K562 (cell line): Measurements from ENCODE around the gene HDGFL2. TPM values are rescaled to one million over a fixed set of nuclear protein-coding genes. Genes with fewer than 3 reads are reported as not detected.

ENCODE experiments used
- ATAC-seq: fragments of 200-7000 bp; cut with Tn5 transposase; 3 replicates; pipeline ENCODE4 v1.9.1; 2020; ENCODE audit warnings: moderate library complexity
- BruUV-seq: library from RNA; stranded (reverse); fragments of 400-500 nt; replicated peaks from 2 replicates; lab custom pipeline; 2021; lab: Mats Ljungman, UMichigan
- CTCF ChIA-PET: fragments of 300-600 bp; formaldehyde crosslinking; extraction: SDS; loops from one replicate; lab custom pipeline; 2021; ENCODE audit warnings: low intra/inter-chr PET ratio; lab: Yijun Ruan, JAX
- POLR2A ChIA-PET: fragments of 300-600, 350-650 bp; sonication (Branson Sonifier 250); formaldehyde crosslinking; extraction: SDS; loops from one replicate; lab custom pipeline; 2021; ENCODE audit warnings: antibody characterized with exemption, inconsistent platforms; lab: Yijun Ruan, JAX
- DNase-seq, 4 experiments: peaks; one replicate each; pipeline versions ENCODE4 v3.0.0 to v3.0.0-alpha.2; 2011 to 2018; ENCODE audit warnings: low spot score in 3 of 4, mixed read lengths in 3 of 4; ENCODE audit errors: extremely low read depth in 1 of 4
- FAIRE-seq: peaks from 2 replicates; lab custom pipeline; 2011; peaks lifted over from hg19 to GRCh38; lab: Jason Lieb, UNC
- H2AFZ ChIP-seq: 2 replicates; pipeline ENCODE4 v1.6.0; 2011; ENCODE audit warnings: low read depth, low read length, control low read depth, inconsistent platforms
- H3K27ac ChIP-seq: fragments of 200-600 bp; 3 replicates; pipeline ENCODE4 v1.8.0; 2011; ENCODE audit warnings: low read depth, mild to moderate bottlenecking, control low read depth, inconsistent platforms, low read length, moderate library complexity, mixed read lengths; ENCODE audit errors: extremely low read depth
- H3K27me3 ChIP-seq, 2 experiments: fragments of 300-600 bp in 1 of 2; 2 replicates in 1 of 2; 3 replicates in 1 of 2; pipeline versions ENCODE4 v1.6.0 to v1.8.0; 2011; ENCODE audit warnings: inconsistent platforms in 2 of 2, low read length in 2 of 2, mild to moderate bottlenecking in 1 of 2, mixed read lengths in 1 of 2, moderate library complexity in 1 of 2; ENCODE audit not compliant: control insufficient read depth in 2 of 2, insufficient read depth in 2 of 2
- H3K36me3 ChIP-seq: fragments of 300-600 bp; 3 replicates; pipeline ENCODE4 v1.8.0; 2011; ENCODE audit warnings: mild to moderate bottlenecking, low read length, inconsistent platforms; ENCODE audit not compliant: control insufficient read depth, insufficient read depth
- H3K4me1 ChIP-seq, 2 experiments: fragments of 200-600 bp in 1 of 2; replicated peaks in 1 of 2; 2 replicates in 1 of 2; 3 replicates in 1 of 2; pipeline versions ENCODE4 v1.5.1 to v1.8.0; 2011; ENCODE audit warnings: inconsistent platforms in 2 of 2, low read length in 2 of 2, mild to moderate bottlenecking in 1 of 2, mixed read lengths in 1 of 2, moderate library complexity in 1 of 2; ENCODE audit not compliant: control insufficient read depth in 2 of 2, insufficient read depth in 2 of 2
- H3K4me2 ChIP-seq: 2 replicates; pipeline ENCODE4 v1.6.1; 2011; ENCODE audit warnings: low read length, control low read depth, inconsistent platforms, mixed read lengths; ENCODE audit not compliant: insufficient read depth
- H3K4me3 ChIP-seq: fragments of 200-600 bp; sonication (generic), shearing (Covaris generic); 2 replicates; pipeline ENCODE4 v1.5.1; 2016; ENCODE audit warnings: control low read depth, inconsistent platforms
- H3K79me2 ChIP-seq: fragments of 200-600 bp; 3 replicates; pipeline ENCODE4 v1.8.0; 2011; ENCODE audit warnings: low read length, inconsistent platforms; ENCODE audit not compliant: control insufficient read depth, insufficient read depth
- H3K9ac ChIP-seq, 2 experiments: 2 replicates each; pipeline versions ENCODE4 v1.6.0 to v1.6.1; 2011; ENCODE audit warnings: low read depth in 2 of 2, low read length in 2 of 2, control low read depth in 1 of 2, inconsistent platforms in 1 of 2, mild to moderate bottlenecking in 1 of 2, mixed read lengths in 1 of 2; ENCODE audit not compliant: insufficient read depth in 1 of 2
- H3K9me1 ChIP-seq: one replicate; pipeline ENCODE4 v1.6.0; 2011; ENCODE audit warnings: inconsistent platforms, mild to moderate bottlenecking, low read length, moderate library complexity; ENCODE audit not compliant: control insufficient read depth, insufficient read depth
- H3K9me3 ChIP-seq: replicated peaks from 2 replicates; pipeline ENCODE4 v1.5.1; 2011; ENCODE audit warnings: low read depth, low read length, inconsistent platforms; ENCODE audit not compliant: control insufficient read depth, insufficient read depth
- H4K20me1 ChIP-seq: replicated peaks from 2 replicates; pipeline ENCODE4 v1.6.1; 2011; ENCODE audit warnings: low read length, inconsistent platforms, mixed read lengths; ENCODE audit not compliant: control insufficient read depth, insufficient read depth
- BCOR ChIP-seq: fragments of 450-650 bp; IDR thresholded peaks from 2 replicates; pipeline ENCODE4 v1.6.1; 2016
- CBX1 ChIP-seq: sonication (generic); IDR thresholded peaks from 2 replicates; pipeline ENCODE4 v1.6.1; 2016; ENCODE audit warnings: antibody characterized with exemption, low read depth, mild to moderate bottlenecking
- E2F3 ChIP-seq: fragments of 250-450 bp; sonication (Bioruptor Pico); IDR thresholded peaks from 2 replicates; pipeline ENCODE4 v1.4.0; 2020; ENCODE audit warnings: mild to moderate bottlenecking
- PTBP1 ChIP-seq: fragments of 200-400 bp; formaldehyde crosslinking; IDR thresholded peaks from 2 replicates; pipeline ENCODE4 v1.6.1; 2017; ENCODE audit warnings: low read depth, low read length
- RBM25 ChIP-seq: fragments of 200-400 bp; formaldehyde crosslinking; IDR thresholded peaks from 2 replicates; pipeline ENCODE4 v1.6.1; 2018; ENCODE audit warnings: low read length, low read depth, moderate library complexity; ENCODE audit not compliant: severe bottlenecking
- SMARCE1 ChIP-seq: fragments of 450-650 bp; IDR thresholded peaks from 2 replicates; pipeline ENCODE4 v1.7.1; 2016; ENCODE audit warnings: mild to moderate bottlenecking
- TAL1 ChIP-seq: fragments of 450-650 bp; IDR thresholded peaks from 2 replicates; pipeline ENCODE4 v1.6.1; 2016; ENCODE audit warnings: mild to moderate bottlenecking
- ZFP36 ChIP-seq: fragments of 150-350 bp; IDR thresholded peaks from 2 replicates; pipeline ENCODE4 v1.6.1; 2018; ENCODE audit warnings: low read length, low read depth; ENCODE audit not compliant: partially characterized antibody
- ZKSCAN8 ChIP-seq: fragments of 200-800 bp; sonication (Bioruptor generic); IDR thresholded peaks from 2 replicates; pipeline ENCODE4 v1.6.1; 2016; ENCODE audit warnings: missing genetic modification characterization, missing compliant biosample characterization
- ZNF436 ChIP-seq: fragments of 250-450, 450-650 bp; sonication (Bioruptor Pico); formaldehyde crosslinking; IDR thresholded peaks from 2 replicates; pipeline ENCODE4 v1.7.0; 2020; ENCODE audit warnings: mild to moderate bottlenecking
- WGBS: fragments of 100-300 bp; shearing (Covaris generic); methylation state at CpG from one replicate; pipeline ENCODE4 v1.1.6; 2016; ENCODE audit warnings: low coverage, mixed read lengths; ENCODE audit not compliant: insufficient coverage; ENCODE audit errors: missing lambda C conversion rate; 5-methylcytosine and 5-hydroxymethylcytosine counted together
- in situ Hi-C: fragments of 300-500 bp; cut with MboI; formaldehyde crosslinking; loops from 4 replicates; pipeline ENCODE4 v1.15.0; 2018; ENCODE audit warnings: inconsistent platforms, mixed read lengths
- intact Hi-C: fragments of 100-400 bp; cut with micrococcal nuclease; formaldehyde crosslinking; loops from 2 replicates; pipeline ENCODE4 v1.14.2; 2022
- polyA plus RNA-seq, 8 experiments: library from polyadenylated mRNA; depleted of rRNA in 4 of 8; stranded (reverse) in 5 of 8; unstranded in 3 of 8; fragments of >200 nt; fragmentation: Nextera tagmentation in 2 of 8; fragmentation: Illumina TruSeq in 1 of 8; extraction: Ambion mirVana in 2 of 8; extraction: Trizol in 1 of 8; gene quantifications; 2 replicates each; pipeline versions ENCODE4 v1.2.1 to v1.2.3, GENCODE V29; 2011 to 2014; ENCODE audit warnings: inconsistent platforms in 1 of 8, missing spikeins in 1 of 8
- total RNA-seq, 7 experiments: library from RNA; depleted of rRNA in 6 of 7; stranded (reverse); fragments of >200 nt in 6 of 7; fragmentation: Illumina TruSeq in 2 of 7; extraction: Trizol in 2 of 7; gene quantifications; 2 replicates each; pipeline versions ENCODE4 v1.2.1 to v1.2.3, GENCODE V29; 2011 to 2021; ENCODE audit warnings: low replicate concordance in 1 of 7
- TF ChIP-seq, protein P1 (sequence below): fragments of 150-350 bp; conservative IDR thresholded peaks from 2 replicates; pipeline ENCODE4 v1.6.1; 2014; ENCODE audit warnings: low read length
- TF ChIP-seq, protein P2 (sequence below): sonication (generic); formaldehyde crosslinking; IDR thresholded peaks from 2 replicates; pipeline ENCODE4 v1.9.0; 2022; ENCODE audit warnings: mild to moderate bottlenecking, missing genetic modification reagents
- TF ChIP-seq, protein P3 (sequence below): IDR thresholded peaks from 3 replicates; pipeline ENCODE4 v1.6.1; 2011; ENCODE audit warnings: borderline replicate concordance, mild to moderate bottlenecking, moderate library complexity; ENCODE audit not compliant: insufficient read length; ENCODE audit errors: extremely low read depth

The HDGFL2 gene
- total and polyA plus RNA-seq, 9 of the 15 experiments (the other 6 are each of a cell fraction or from before 2014, with no cell fraction given) = 0.13 to 61.7 (median 16.0) TPM

DNA sequence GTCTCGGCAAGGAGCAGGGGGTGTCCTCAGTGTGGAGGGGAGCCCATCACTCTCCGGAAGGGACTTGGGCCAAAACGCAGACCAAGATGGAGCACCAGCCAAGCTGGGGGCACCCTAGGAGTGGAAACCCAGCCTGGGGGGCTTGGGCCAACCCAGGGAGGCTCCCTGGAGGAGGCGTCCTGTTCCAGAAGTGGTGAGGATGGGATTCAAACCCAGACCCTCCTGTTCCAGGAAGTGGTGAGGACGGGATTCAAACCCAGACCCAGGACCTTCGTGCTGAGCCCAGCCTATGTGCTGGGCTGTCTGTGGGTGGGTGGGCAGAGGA is 47.0 kb downstream of the HDGFL2 start:
- ATAC-seq (no peak), FAIRE-seq (no peak), DNase-seq (no peak)
- ChIA-PET CTCF (no interaction called here), POLR2A (interaction anchor here (1.2 kb wide), 1 partner anchor 21 kb away, joined by 3 read pairs; the partner anchor contains the start of gene LRG1)
- no peaks in the 10 kb centered on the region for H3K79me2 ChIP-seq
- H3K9ac ChIP-seq = peak overlapping the region in 1 of 2 experiments; percentile 42; a peak in 1 of 4 replicates
- no peak overlapping the region for H3K27ac ChIP-seq
- WGBS = 41% methylated on average over 6 of the region's 6 CpGs
- H3K9me3 ChIP-seq = no peaks in the 10 kb centered on the region
- in situ Hi-C loops (loop anchor here (5.0 kb wide), 1 partner anchor 247 kb away; no protein-coding TSS in a partner anchor), intact Hi-C loops (no loop called here)
- BruUV-seq = no TSS peak
- no peaks in the 10 kb centered on the region for H3K36me3 ChIP-seq
- peaks cover 0 to 36% of the 10 kb centered on the region in 2 experiments; a peak in 2 of 5 replicates for H3K4me1 ChIP-seq
- 0 out of 2 replicates have a peak, but pooled peaks cover 3% of the 10 kb centered on the region for H4K20me1 ChIP-seq
- no peak overlapping the region for H2AFZ ChIP-seq
- H3K4me3 ChIP-seq = no peak overlapping the region
- H3K4me2 ChIP-seq = no peak overlapping the region
- peaks cover 4 to 14% of the 10 kb centered on the region in 2 experiments; a peak in 3 of 5 replicates for H3K27me3 ChIP-seq
- TF ChIP-seq, protein P1, sequence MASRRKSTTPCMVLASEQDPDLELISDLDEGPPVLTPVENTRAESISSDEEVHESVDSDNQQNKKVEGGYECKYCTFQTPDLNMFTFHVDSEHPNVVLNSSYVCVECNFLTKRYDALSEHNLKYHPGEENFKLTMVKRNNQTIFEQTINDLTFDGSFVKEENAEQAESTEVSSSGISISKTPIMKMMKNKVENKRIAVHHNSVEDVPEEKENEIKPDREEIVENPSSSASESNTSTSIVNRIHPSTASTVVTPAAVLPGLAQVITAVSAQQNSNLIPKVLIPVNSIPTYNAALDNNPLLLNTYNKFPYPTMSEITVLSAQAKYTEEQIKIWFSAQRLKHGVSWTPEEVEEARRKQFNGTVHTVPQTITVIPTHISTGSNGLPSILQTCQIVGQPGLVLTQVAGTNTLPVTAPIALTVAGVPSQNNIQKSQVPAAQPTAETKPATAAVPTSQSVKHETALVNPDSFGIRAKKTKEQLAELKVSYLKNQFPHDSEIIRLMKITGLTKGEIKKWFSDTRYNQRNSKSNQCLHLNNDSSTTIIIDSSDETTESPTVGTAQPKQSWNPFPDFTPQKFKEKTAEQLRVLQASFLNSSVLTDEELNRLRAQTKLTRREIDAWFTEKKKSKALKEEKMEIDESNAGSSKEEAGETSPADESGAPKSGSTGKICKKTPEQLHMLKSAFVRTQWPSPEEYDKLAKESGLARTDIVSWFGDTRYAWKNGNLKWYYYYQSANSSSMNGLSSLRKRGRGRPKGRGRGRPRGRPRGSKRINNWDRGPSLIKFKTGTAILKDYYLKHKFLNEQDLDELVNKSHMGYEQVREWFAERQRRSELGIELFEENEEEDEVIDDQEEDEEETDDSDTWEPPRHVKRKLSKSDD = no peak
- TF ChIP-seq ZKSCAN8 (CRISPR knock-in tag) (peak; percentile 50; the same call in 1 of the 2 replicates), PTBP1 (0 out of 2 replicates have a peak, but pooled peaks have one; percentile 28), TAL1 (no peak), CBX1 (peak; percentile 50; the same call in 1 of the 2 replicates), SMARCE1 (no peak), RBM25 (peak; percentile 81), ZNF436 (CRISPR knock-in tag) (peak; percentile 51; the same call in 1 of the 2 replicates), E2F3 (no peak), ZFP36 (peak; percentile 98), BCOR (peak; percentile 39; the same call in 1 of the 2 replicates)
- TF ChIP-seq, protein P2, sequence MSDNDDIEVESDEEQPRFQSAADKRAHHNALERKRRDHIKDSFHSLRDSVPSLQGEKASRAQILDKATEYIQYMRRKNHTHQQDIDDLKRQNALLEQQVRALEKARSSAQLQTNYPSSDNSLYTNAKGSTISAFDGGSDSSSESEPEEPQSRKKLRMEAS (CRISPR knock-in tag) = no peak
- TF ChIP-seq, protein P3, sequence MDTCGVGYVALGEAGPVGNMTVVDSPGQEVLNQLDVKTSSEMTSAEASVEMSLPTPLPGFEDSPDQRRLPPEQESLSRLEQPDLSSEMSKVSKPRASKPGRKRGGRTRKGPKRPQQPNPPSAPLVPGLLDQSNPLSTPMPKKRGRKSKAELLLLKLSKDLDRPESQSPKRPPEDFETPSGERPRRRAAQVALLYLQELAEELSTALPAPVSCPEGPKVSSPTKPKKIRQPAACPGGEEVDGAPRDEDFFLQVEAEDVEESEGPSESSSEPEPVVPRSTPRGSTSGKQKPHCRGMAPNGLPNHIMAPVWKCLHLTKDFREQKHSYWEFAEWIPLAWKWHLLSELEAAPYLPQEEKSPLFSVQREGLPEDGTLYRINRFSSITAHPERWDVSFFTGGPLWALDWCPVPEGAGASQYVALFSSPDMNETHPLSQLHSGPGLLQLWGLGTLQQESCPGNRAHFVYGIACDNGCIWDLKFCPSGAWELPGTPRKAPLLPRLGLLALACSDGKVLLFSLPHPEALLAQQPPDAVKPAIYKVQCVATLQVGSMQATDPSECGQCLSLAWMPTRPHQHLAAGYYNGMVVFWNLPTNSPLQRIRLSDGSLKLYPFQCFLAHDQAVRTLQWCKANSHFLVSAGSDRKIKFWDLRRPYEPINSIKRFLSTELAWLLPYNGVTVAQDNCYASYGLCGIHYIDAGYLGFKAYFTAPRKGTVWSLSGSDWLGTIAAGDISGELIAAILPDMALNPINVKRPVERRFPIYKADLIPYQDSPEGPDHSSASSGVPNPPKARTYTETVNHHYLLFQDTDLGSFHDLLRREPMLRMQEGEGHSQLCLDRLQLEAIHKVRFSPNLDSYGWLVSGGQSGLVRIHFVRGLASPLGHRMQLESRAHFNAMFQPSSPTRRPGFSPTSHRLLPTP = peak; percentile 46
- H3K9me1 ChIP-seq = no peaks in the 10 kb centered on the region
